GM12872 (cell line): ENCODE data around the gene EML5.

Experiments used
- CTCF ChIP-seq: IDR thresholded peaks from 3 replicates; pipeline ENCODE4 v1.5.1; 2011; ENCODE audit warnings: low read depth, mild to moderate bottlenecking, low read length, moderate library complexity; ENCODE audit not compliant: insufficient read depth

EML5 gene

DNA sequence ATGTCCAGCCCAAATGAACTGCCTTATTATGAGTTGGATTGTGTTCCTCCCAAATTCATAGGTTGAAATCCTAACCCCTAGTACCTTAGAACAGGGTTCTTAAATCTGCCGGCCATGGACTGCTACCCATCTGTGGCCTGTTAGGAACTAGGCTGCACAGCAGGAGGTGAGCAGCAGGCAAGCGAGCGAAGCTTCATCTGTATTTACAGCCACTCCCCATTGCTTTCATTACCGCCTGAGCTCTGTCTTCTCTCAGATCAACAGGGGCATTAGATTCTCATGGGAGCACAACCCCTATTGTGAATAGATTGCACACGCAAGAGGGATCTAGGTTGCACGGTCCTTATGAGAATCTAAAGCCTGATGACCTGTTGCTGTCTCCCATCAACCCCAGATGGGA lies 9.8 kb upstream of the EML5 start:
- TF ChIP-seq CTCF = no peak

- no peak for TF ChIP-seq CTCF
Observed at GRCh38 chr14:88799522-88799921, 6.8 kb upstream of the EML5 start.

DNA sequence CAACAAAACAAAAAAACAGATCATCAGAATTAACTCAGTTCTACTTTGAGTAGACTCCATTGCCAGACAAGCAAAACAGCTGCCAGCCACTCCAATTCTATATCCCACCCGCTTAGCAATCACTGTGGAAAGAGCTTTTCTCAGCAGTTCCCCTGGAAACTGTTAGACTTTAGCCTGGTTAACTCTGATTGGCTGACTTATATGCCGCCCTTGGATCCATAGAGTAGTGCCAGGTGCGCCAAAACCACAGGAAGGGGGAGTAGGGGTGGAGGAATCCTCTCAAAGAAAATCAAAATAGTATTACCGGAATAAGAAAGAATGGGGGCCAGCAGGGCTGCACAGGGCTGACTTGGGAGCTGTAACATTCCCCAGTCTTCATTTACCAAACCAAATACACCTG lies 5.4 kb upstream of the EML5 start:
- no peak for TF ChIP-seq CTCF

GRCh38 chr14:88793259-88793625 lies 489 bp upstream of the EML5 start:
- TF ChIP-seq CTCF = no peak

DNA sequence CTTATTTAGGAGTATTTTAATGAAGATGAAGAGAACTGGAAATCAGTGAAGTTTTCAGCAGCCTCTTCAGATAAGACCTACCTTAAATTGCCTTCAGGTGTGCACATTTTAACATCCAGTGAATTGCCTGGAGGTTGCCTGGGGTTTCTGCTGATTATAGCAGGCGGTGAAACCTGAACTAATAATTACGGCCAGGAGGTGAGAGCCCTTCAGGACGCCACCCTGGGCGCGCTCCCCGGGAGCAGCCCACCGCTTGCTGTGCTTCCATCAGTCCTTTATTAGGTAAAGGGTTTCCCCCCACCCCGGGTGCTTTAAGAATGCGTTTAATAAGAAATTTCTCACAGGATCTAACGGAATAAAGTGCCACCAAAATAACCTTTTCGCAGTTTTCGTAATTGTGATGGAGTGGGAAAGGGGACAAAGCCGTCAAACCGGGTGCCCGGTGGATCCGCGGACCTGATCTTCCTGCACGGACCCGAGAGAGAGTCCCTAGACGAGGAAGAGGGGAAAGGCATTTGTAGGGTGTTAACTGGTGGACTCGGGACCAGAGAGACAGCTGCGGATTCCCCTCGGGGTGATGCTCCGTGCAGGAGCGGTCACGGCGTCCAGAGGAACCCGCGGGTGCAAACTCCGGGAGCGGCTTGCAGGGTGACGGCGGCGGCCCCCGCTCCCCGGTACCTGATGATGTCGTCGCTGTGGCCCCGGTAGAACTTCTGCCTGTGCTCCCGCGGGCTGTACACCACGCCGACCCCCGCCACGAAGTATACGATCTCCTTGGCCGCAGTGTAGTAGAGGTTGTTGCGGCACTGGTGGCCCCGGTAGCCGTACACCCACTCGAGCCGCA lies 902 bp downstream of the EML5 start:
- TF ChIP-seq CTCF = no peak

DNA sequence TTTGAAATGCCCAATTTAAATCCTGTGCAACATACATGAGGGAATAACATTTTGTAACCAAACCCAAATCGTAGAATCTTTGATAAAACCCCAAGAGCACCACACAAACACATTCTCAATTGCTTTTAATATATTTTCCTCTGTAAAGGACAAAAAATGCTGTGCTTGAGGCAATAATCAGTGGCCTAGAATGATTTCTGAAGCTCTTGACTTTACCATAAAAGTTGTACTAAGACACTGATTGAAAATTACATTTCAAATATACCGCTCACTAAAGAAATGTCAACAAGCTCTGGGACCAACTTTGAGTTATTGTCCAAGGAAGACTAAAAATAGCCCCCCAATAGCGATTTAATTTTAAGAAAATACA lies 1.5 kb downstream of the EML5 start:
- no peak for TF ChIP-seq CTCF

DNA sequence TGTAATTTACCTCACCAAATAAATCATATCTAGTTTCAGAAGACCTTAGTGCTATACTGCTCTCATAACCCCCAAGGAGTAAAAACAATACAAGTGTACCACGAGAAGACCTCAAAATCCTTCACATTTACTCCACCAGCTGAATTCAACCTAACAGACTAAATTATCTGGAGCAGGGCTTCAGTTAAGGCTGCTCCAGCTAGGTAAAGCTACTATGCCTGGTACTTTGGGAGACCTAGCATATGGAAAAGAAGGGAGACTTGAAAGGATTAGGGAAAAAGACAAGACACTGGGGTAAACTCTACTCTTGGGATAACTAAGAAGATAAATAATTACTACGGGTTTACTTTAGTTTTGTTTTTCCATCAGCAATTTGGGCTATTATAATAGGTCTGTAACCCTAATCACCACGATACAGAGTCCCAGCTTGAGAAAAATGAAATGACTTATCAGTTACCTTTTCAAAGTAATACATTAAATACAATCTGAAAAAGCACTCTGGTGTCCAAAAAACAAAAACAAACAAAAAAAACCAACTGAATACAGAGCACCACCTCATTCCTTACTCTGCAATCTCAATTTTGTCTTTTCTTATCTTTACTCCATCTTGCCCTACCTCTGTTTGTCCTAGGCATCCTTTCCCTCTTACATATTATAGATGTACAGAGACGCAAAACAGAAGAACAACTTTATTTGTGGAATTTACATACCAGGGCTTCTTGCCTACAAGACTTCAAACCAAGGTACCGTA lies 2.1 kb downstream of the EML5 start:
- TF ChIP-seq CTCF = no peak
